Activated CD4-positive, alpha-beta memory T cell treated with anti-CD3 and anti-CD28 coated beads, Interleukin-2, amount 10 ng/mL, durations not matched to agents 7 days and 5 days (primary cell): ENCODE data around the gene NENF. TPM values are rescaled to one million over a fixed set of nuclear protein-coding genes. Genes with fewer than 3 reads are reported as not detected.

Experiments used
- CTCF ChIA-PET: fragments of 350-600 bp; sonication (Branson Sonifier 250); formaldehyde crosslinking; loops from one replicate; lab custom pipeline; 2021; ENCODE audit warnings: antibody characterized with exemption, inconsistent platforms; lab: Charles Lee
- POLR2A ChIA-PET: fragments of 350-600 bp; sonication (Branson Sonifier 250); formaldehyde crosslinking; loops from one replicate; lab custom pipeline; 2021; ENCODE audit warnings: antibody characterized with exemption; lab: Charles Lee
- DNase-seq: peaks from one replicate; pipeline ENCODE4 v3.0.0-alpha.2; 2020
- H3K27ac Mint-ChIP-seq: one replicate; pipeline ENCODE4 v1.8.0; 2021; ENCODE audit warnings: mild to moderate bottlenecking, mixed read lengths
- H3K27me3 Mint-ChIP-seq: one replicate; pipeline ENCODE4 v1.8.0; 2021; ENCODE audit warnings: mixed read lengths
- H3K36me3 Mint-ChIP-seq: one replicate; pipeline ENCODE4 v1.8.0; 2021; ENCODE audit warnings: low read depth, mixed read lengths
- H3K4me1 Mint-ChIP-seq: one replicate; pipeline ENCODE4 v1.8.0; 2021; ENCODE audit warnings: mixed read lengths
- H3K4me3 Mint-ChIP-seq: one replicate; pipeline ENCODE4 v1.8.0; 2021; ENCODE audit warnings: mild to moderate bottlenecking, mixed read lengths
- H3K9me3 Mint-ChIP-seq: one replicate; pipeline ENCODE4 v1.8.0; 2021; ENCODE audit warnings: mixed read lengths
- total RNA-seq, 2 experiments: library from RNA; stranded (reverse); gene quantifications; one replicate each; pipeline ENCODE4 v1.2.3, GENCODE V29; 2021

Gene NENF
- total RNA-seq, 2 experiments from 2014 or later: 25.6 to 28.5 TPM

GRCh38 chr1:212454741-212455140 is 22.0 kb downstream of the NENF start:
- H3K4me3 Mint-ChIP-seq: no peak overlapping the region
- ChIA-PET CTCF (interaction anchor here (0.7 to 4.8 kb wide), 28 partner anchors 12 to 773 kb away, joined by 3 to 81 read pairs (median 8); partner anchors contain the start of genes DTL, FLVCR1, INTS7 and NENF), POLR2A (interaction anchor here (1.5 to 3.2 kb wide), 2 partner anchors 22 to 773 kb away, joined by 7 to 13 read pairs; partner anchors contain the start of gene NENF)
- no peak for DNase-seq
- H3K27me3 Mint-ChIP-seq: no peaks in the 10 kb centered on the region
- no peaks in the 10 kb centered on the region for H3K36me3 Mint-ChIP-seq
- no peaks in the 10 kb centered on the region for H3K9me3 Mint-ChIP-seq
- H3K27ac Mint-ChIP-seq: no peak overlapping the region
- H3K4me1 Mint-ChIP-seq: peaks cover 4% of the 10 kb centered on the region

- Mint-ChIP-seq H3K9me3 (no peaks in the 10 kb centered on the region), H3K27me3 (no peaks in the 10 kb centered on the region)
- POLR2A ChIA-PET: interaction anchor here (0.6 to 3.2 kb wide), 4 partner anchors 23 to 774 kb away, joined by 3 to 13 read pairs (median 8); partner anchors contain the start of genes DTL, INTS7 and NENF
Observed at GRCh38 chr1:212455401-212455800, 22.7 kb downstream of the NENF start.

DNA sequence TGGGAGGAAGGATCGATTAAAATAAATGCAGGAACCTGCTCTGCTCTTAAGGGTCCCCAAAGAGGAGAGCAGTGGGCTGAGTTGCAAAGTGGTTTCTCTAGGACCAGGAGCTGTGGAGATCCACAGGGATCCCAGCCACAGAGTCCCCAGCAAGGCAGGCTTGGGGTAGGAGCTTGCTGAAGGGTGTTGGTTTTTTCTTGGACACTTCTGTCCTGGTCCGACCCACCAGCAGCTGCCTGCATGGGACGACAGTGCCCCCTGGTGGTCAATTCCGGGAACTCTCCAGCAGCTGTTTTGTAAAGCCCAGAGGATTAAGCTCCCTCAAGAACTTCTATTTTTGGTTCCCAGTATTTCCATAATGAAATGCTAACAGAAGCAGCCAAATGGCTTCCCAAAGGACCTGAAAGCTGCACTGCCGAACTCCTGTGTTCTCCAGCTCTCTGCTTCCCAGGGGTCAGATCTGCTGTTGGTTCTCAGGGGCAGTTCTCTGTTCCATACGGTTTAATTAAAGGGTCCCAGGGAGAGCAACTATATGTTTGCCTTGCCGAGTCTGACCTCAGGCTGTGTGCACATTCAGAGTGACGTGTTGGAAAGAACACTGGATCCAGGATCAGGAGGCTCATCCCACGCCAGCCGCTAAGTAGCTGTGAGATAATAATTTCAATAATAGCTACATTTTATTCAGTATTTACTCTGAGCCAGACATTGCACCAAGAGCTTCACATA is 23.2 kb downstream of the NENF start:
- peak; percentile 85 for DNase-seq
- CTCF ChIA-PET: interaction anchor here (0.6 to 4.8 kb wide), 130 partner anchors 9 to 1239 kb away, joined by 3 to 81 read pairs (median 5); partner anchors contain the start of genes ATF3, DTL, FLVCR1 and INTS7
- Mint-ChIP-seq H3K27ac (no peak overlapping the region), H3K36me3 (no peaks in the 10 kb centered on the region), H3K4me1 (peaks cover 4% of the 10 kb centered on the region), H3K9me3 (no peaks in the 10 kb centered on the region), H3K4me3 (no peak overlapping the region), H3K27me3 (no peaks in the 10 kb centered on the region)
- POLR2A ChIA-PET: interaction anchor here (0.6 to 3.2 kb wide), 5 partner anchors 23 to 774 kb away, joined by 3 to 13 read pairs (median 7); partner anchors contain the start of genes DTL, INTS7 and NENF

More at GRCh38 chr1:212455401-212455800, 22.7 kb downstream of the NENF start:
- Mint-ChIP-seq H3K36me3 (no peaks in the 10 kb centered on the region), H3K27ac (no peak overlapping the region), H3K4me1 (peaks cover 4% of the 10 kb centered on the region), H3K4me3 (no peak overlapping the region)
- CTCF ChIA-PET: interaction anchor here (0.7 to 4.8 kb wide), 104 partner anchors 8 to 1238 kb away, joined by 3 to 81 read pairs (median 5); partner anchors contain the start of genes ATF3, DTL, FLVCR1 and INTS7
- DNase-seq: no peak

GRCh38 chr1:212457740-212458338 is 25.1 kb downstream of the NENF start:
- no peak overlapping the region for H3K4me3 Mint-ChIP-seq
- H3K27ac Mint-ChIP-seq: no peak overlapping the region
- H3K27me3 Mint-ChIP-seq: no peaks in the 10 kb centered on the region
- no peaks in the 10 kb centered on the region for H3K36me3 Mint-ChIP-seq
- DNase-seq: peak; percentile 73
- POLR2A ChIA-PET: interaction anchor here (3.2 kb wide), 1 partner anchor 25 kb away, joined by 13 read pairs; the partner anchor contains the start of gene NENF
- CTCF ChIA-PET: interaction anchor here (0.7 to 4.8 kb wide), 41 partner anchors 9 to 776 kb away, joined by 3 to 81 read pairs (median 5); partner anchors contain the start of genes DTL, INTS7, NENF and NSL1
- H3K9me3 Mint-ChIP-seq: no peaks in the 10 kb centered on the region
- H3K4me1 Mint-ChIP-seq: peaks cover 4% of the 10 kb centered on the region

DNA sequence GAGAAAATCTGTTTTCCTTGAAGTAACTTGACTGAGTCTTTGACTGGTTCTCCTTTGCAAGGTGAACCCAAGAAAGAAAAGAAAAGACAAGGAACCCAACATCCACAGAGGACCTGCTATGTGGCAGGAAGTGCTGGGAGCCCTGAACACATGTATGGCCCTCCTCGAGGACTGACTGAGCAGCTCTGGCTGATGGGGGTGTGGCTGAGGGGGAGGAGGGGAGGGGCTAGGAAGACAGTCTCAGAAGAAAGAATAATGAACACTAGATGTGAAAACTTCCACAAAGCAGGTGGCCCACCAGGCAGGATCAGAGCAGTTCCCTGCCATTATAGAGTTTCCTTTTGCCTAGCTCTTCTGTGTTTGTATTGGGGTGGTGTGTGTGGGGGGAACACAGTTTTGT is 26.1 kb downstream of the NENF start:
- Mint-ChIP-seq H3K27me3 (no peaks in the 10 kb centered on the region), H3K4me3 (no peak overlapping the region), H3K27ac (no peak overlapping the region), H3K4me1 (peaks cover 4% of the 10 kb centered on the region), H3K9me3 (no peaks in the 10 kb centered on the region), H3K36me3 (no peaks in the 10 kb centered on the region)
- ChIA-PET CTCF (interaction anchor here (1.0 to 2.4 kb wide), 3 partner anchors 19 to 778 kb away, joined by 3 to 21 read pairs (median 3); no protein-coding TSS in a partner anchor), POLR2A (no interaction called here)
- no peak for DNase-seq

DNA sequence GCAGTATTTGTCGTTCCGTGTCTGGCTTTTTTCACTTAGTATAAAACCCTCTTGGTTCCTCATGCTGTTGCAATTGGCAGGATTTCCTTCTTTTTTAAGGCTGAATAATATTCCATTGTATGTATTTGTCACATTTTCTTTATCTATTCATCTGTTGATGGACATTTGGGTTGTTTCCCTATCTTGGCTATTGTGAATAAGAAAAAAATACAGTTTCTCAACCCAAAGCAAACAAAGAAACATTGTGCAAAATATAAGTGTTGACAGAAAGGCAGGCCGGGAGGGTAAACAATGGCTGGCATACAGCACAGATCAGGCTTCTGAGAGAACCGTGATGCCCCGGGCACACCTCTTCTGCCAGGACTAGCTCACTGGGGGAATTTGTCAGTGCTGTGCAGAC is 26.9 kb downstream of the NENF start:
- Mint-ChIP-seq H3K27ac (no peak overlapping the region), H3K27me3 (no peaks in the 10 kb centered on the region), H3K4me3 (no peak overlapping the region), H3K9me3 (no peaks in the 10 kb centered on the region), H3K36me3 (no peaks in the 10 kb centered on the region), H3K4me1 (peaks cover 4% of the 10 kb centered on the region)
- CTCF ChIA-PET: interaction anchor here (0.6 to 2.4 kb wide), 3 partner anchors 18 to 779 kb away, joined by 3 to 21 read pairs (median 4); no protein-coding TSS in a partner anchor
- no peak for DNase-seq
- POLR2A ChIA-PET: no interaction called here

DNA sequence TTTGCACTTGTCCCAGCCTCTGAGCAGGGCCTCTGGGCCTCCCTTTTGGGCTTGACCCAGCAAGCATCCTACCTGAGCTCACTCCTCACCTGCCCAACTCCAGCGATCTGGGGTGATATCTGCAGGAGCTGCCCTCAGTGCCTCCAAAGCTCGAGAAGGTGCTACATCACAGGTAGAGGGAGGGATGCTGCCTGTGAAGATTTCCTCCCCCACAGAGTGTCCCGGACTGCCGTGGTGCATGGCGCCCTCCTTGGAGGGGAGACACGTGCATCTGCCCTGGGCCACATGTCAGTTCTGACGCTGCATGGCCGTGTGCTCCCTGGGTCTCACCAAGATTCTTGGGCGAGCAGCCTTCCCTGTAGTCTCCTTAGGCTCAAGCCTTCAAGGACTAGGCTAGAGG is 27.7 kb downstream of the NENF start:
- Mint-ChIP-seq H3K4me1 (peaks cover 4% of the 10 kb centered on the region), H3K27ac (no peak overlapping the region)
- CTCF ChIA-PET: interaction anchor here (0.6 kb wide), 1 partner anchor 50 kb away, joined by 4 read pairs; no protein-coding TSS in a partner anchor

DNA sequence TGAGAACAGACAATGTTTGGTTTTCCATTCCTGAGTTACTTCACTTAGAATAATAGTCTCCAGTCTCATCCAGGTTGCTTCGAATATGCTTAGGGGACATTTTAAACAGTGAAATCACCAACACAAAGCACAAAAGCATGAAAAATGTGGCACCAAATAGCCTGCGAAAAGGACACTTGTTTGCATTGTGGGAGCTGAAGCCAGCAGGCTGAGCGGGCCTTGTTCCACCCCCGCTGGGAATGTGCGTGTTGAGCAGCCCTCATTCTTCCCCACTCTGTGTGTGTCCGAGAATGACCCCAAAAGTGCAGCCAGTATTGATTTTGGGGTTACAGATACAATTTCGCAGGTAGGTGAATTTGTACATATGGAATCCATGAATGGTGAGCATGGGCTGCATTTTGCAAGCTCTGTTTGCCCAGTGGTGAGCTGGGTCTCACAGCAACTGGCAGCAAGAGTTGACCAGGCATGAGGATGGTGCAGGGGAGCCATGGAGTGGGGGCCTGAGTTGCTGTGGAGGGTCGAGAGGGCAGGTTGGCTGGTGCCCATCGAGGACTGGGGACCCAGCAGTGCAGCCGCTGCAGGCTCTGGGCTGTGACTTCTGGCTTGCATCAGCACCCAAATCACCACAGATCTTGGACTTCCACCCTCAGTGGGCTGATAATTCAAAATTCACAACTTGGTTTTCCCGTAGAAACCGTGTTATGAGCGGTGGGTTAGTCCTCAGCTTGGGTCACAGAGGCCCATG is 29.4 kb downstream of the NENF start:
- Mint-ChIP-seq H3K9me3 (no peaks in the 10 kb centered on the region), H3K27ac (no peak overlapping the region), H3K36me3 (no peaks in the 10 kb centered on the region), H3K4me3 (no peak overlapping the region), H3K4me1 (peaks cover 4% of the 10 kb centered on the region), H3K27me3 (no peaks in the 10 kb centered on the region)
- CTCF ChIA-PET: interaction anchor here (0.7 kb wide), 1 partner anchor 203 kb away, joined by 3 read pairs; no protein-coding TSS in a partner anchor
- DNase-seq: no peak
- POLR2A ChIA-PET: no interaction called here

More for the DNA sequence above, 27.7 kb downstream of the NENF start:
- Mint-ChIP-seq H3K27me3 (no peaks in the 10 kb centered on the region), H3K9me3 (no peaks in the 10 kb centered on the region), H3K4me3 (no peak overlapping the region), H3K36me3 (no peaks in the 10 kb centered on the region)
- POLR2A ChIA-PET: no interaction called here
- no peak for DNase-seq

- no peak for DNase-seq
- H3K27me3 Mint-ChIP-seq: no peaks in the 10 kb centered on the region
- no peak overlapping the region for H3K4me3 Mint-ChIP-seq
- CTCF ChIA-PET: interaction anchor here (0.6 to 7.7 kb wide), 3 partner anchors 7 to 313 kb away, joined by 3 to 54 read pairs (median 8); no protein-coding TSS in a partner anchor
- H3K9me3 Mint-ChIP-seq: no peaks in the 10 kb centered on the region
- no peaks in the 10 kb centered on the region for H3K36me3 Mint-ChIP-seq
- no peaks in the 10 kb centered on the region for H3K4me1 Mint-ChIP-seq
- H3K27ac Mint-ChIP-seq: no peak overlapping the region
- POLR2A ChIA-PET: interaction anchor here (1.2 kb wide), 1 partner anchor 13 kb away, joined by 3 read pairs; no protein-coding TSS in a partner anchor
Observed at GRCh38 chr1:212463565-212464285, 31.0 kb downstream of the NENF start.

GRCh38 chr1:212465311-212465710 is 32.6 kb downstream of the NENF start:
- no peak for DNase-seq
- Mint-ChIP-seq H3K4me3 (no peak overlapping the region), H3K27ac (no peak overlapping the region), H3K27me3 (no peaks in the 10 kb centered on the region), H3K4me1 (no peaks in the 10 kb centered on the region), H3K9me3 (no peaks in the 10 kb centered on the region), H3K36me3 (no peaks in the 10 kb centered on the region)
- ChIA-PET POLR2A (interaction anchor here (0.8 to 1.2 kb wide), 2 partner anchors 12 to 143 kb away, joined by 3 read pairs; partner anchors contain the start of gene ATF3), CTCF (interaction anchor here (0.7 to 7.7 kb wide), 4 partner anchors 9 to 118 kb away, joined by 3 to 54 read pairs (median 4); no protein-coding TSS in a partner anchor)

DNA sequence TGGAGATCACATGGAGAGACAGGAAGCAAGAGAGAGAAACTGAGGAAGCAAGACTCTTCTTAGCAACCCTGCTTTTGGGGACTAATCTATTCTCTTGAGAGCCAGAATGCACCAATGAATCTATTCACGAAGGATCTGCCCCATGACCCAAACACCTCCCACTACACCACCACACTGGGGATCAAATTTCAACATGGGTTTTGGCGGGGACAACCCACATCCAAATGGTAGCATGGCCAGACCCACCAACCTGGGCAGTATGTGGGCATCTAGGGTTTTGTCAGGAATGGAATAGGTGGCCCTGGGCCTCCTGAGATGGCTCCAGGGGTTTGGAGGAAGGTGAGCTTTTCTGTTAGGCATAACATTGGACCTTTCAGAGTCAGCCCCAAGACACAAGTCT is 33.7 kb downstream of the NENF start:
- Mint-ChIP-seq H3K27ac (no peak overlapping the region), H3K27me3 (no peaks in the 10 kb centered on the region), H3K9me3 (no peaks in the 10 kb centered on the region), H3K36me3 (no peaks in the 10 kb centered on the region), H3K4me3 (no peak overlapping the region), H3K4me1 (no peaks in the 10 kb centered on the region)
- ChIA-PET CTCF (interaction anchor here (1.0 to 7.7 kb wide), 2 partner anchors 10 to 11 kb away, joined by 4 to 54 read pairs; no protein-coding TSS in a partner anchor), POLR2A (no interaction called here)
- no peak for DNase-seq
